K562 (cell line): Measurements from ENCODE around the gene GGNBP2. TPM values are rescaled to one million over a fixed set of nuclear protein-coding genes. Genes with fewer than 3 reads are reported as not detected.

Experiments used
- CHD4 ChIP-seq: fragments of 200-600 bp; sonication (generic); IDR thresholded peaks from 3 replicates; pipeline ENCODE4 v1.6.1; 2012; ENCODE audit warnings: low read depth, mild to moderate bottlenecking, mixed read lengths, low read length, inconsistent platforms; ENCODE audit not compliant: insufficient read depth, insufficient replicate concordance, poor library complexity, severe bottlenecking
- FOXA3 ChIP-seq, 2 experiments: fragments of 450-650 bp in 1 of 2; sonication (generic) in 1 of 2; formaldehyde crosslinking; IDR thresholded peaks in 1 of 2; conservative IDR thresholded peaks in 1 of 2; 2 replicates each; pipeline versions ENCODE4 v1.4.0 to v1.8.0; 2020 to 2022; ENCODE audit warnings: mild to moderate bottlenecking in 2 of 2, missing genetic modification reagents in 1 of 2
- FOXJ2 ChIP-seq: fragments of 200-800 bp; sonication (Bioruptor generic); IDR thresholded peaks from 2 replicates; pipeline ENCODE4 v1.6.1; 2016; ENCODE audit warnings: missing genetic modification characterization, missing compliant biosample characterization
- GTF2A2 ChIP-seq: IDR thresholded peaks from 2 replicates; pipeline ENCODE4 v1.6.1; 2016; ENCODE audit warnings: mild to moderate bottlenecking, missing genetic modification characterization, missing compliant biosample characterization
- JUNB ChIP-seq: fragments of 450-650 bp; formaldehyde crosslinking; conservative IDR thresholded peaks from 2 replicates; pipeline ENCODE4 v1.4.0; 2020; ENCODE audit warnings: mild to moderate bottlenecking
- JUND ChIP-seq, 2 experiments: IDR thresholded peaks; 2 replicates in 1 of 2; 3 replicates in 1 of 2; pipeline ENCODE4 v1.6.1; 2011; ENCODE audit warnings: borderline replicate concordance in 2 of 2, low read depth in 2 of 2, low read length in 2 of 2, improper control_type of control experiment in 1 of 2, missing biosample characterization in 1 of 2, missing genetic modification characterization in 1 of 2, missing genetic modification reagents in 1 of 2
- POLR2H ChIP-seq: IDR thresholded peaks from 2 replicates; pipeline ENCODE4 v1.6.1; 2016; ENCODE audit warnings: missing genetic modification characterization, low read depth, mild to moderate bottlenecking, control low read depth, missing compliant biosample characterization, moderate library complexity
- POLR3G ChIP-seq: IDR thresholded peaks from 2 replicates; pipeline ENCODE4 v1.6.1; 2011; ENCODE audit not compliant: insufficient read length, insufficient replicate concordance; ENCODE audit errors: extremely low read depth
- RCOR1 ChIP-seq, 2 experiments: IDR thresholded peaks; 2 replicates each; pipeline ENCODE4 v1.6.1; 2012; ENCODE audit warnings: low read depth in 2 of 2, low read length in 2 of 2, borderline replicate concordance in 1 of 2, improper control_type of control experiment in 1 of 2
- U2AF1 ChIP-seq: fragments of 200-400 bp; formaldehyde crosslinking; optimal IDR thresholded peaks from 2 replicates; pipeline ENCODE3; 2017; ENCODE audit warnings: mild to moderate bottlenecking, low read depth, low read length, moderate library complexity
- ZNF134 ChIP-seq: fragments of 250-450 bp; sonication (Bioruptor Pico); conservative IDR thresholded peaks from 2 replicates; pipeline ENCODE4 v1.4.0; 2020
- ZNF431 ChIP-seq: sonication (generic); formaldehyde crosslinking; IDR thresholded peaks from 2 replicates; pipeline ENCODE4 v1.8.0; 2022; ENCODE audit warnings: mild to moderate bottlenecking, missing genetic modification reagents
- polyA plus RNA-seq, 8 experiments: library from polyadenylated mRNA; depleted of rRNA in 4 of 8; stranded (reverse) in 5 of 8; unstranded in 3 of 8; fragments of >200 nt; fragmentation: Nextera tagmentation in 2 of 8; fragmentation: Illumina TruSeq in 1 of 8; extraction: Ambion mirVana in 2 of 8; extraction: Trizol in 1 of 8; gene quantifications; 2 replicates each; pipeline versions ENCODE4 v1.2.1 to v1.2.3, GENCODE V29; 2011 to 2014; ENCODE audit warnings: inconsistent platforms in 1 of 8, missing spikeins in 1 of 8
- total RNA-seq, 7 experiments: library from RNA; depleted of rRNA in 6 of 7; stranded (reverse); fragments of >200 nt in 6 of 7; fragmentation: Illumina TruSeq in 2 of 7; extraction: Trizol in 2 of 7; gene quantifications; 2 replicates each; pipeline versions ENCODE4 v1.2.1 to v1.2.3, GENCODE V29; 2011 to 2021; ENCODE audit warnings: low replicate concordance in 1 of 7
- TF ChIP-seq, protein P1 (sequence below), 2 experiments: fragments of 450-650 bp; formaldehyde crosslinking in 1 of 2; IDR thresholded peaks; 2 replicates each; pipeline versions ENCODE4 v1.4.0 to v1.6.1; 2014 to 2020; ENCODE audit warnings: mild to moderate bottlenecking in 2 of 2, borderline replicate concordance in 1 of 2, low read depth in 1 of 2
- TF ChIP-seq, protein P2 (sequence below): conservative IDR thresholded peaks from 2 replicates; pipeline ENCODE4 v1.6.1; 2011; ENCODE audit warnings: low read depth, mild to moderate bottlenecking, low read length; ENCODE audit not compliant: control insufficient read depth

GGNBP2 gene
- total and polyA plus RNA-seq, 9 of the 15 experiments (the other 6 are each of a cell fraction or from before 2014, with no cell fraction given) = 35.7 to 96.6 (median 64.1) TPM

DNA sequence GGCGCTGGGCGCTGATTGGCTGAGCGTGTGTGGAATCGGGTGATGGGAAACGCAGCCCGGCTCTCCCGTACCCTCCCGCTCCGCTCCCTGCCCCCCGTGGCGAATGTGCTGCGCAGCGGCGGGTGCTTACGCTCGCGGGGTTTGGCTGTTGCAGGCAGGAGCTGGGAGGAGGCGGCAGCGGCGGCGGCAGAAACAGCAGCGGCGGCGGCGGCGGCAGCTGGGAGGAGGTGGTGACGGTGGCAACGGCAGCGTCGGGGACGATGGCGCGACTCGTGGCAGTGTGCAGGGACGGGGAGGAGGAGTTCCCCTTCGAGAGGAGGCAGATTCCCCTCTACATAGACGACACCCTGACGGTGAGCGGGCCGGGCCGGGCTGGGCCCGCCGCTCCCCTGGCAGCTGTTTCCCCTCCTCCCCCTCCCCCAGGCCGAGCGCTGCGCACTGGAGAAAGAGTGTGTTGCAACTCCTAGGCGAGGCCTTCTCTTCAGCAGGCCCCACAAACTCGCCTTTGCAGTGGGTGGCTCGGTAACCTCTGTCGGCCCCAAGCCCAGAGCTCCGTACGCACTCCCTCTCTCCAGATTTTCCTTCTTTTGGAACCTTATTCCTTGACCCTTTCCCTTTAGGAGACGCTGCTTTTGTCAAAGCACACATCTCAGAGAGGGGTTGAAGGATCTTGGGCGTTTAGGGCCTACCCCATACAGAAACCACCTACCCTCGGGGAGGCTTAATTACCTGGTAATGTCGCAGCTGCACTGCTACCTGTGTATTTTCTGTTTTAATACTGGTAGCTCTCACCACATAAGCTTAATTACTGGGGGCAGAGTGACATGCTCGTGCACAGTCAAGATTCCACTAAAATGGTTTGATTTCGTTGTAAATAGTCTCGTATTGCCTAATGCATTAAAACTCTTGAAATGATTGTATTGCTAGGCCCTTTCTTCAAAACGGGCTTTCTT, 1.0 kb downstream of the GGNBP2 start (continued):
- TF ChIP-seq JUND (IDR thresholded peaks at IDR 0.05; ENCODE audit: borderline replicate concordance, low read depth, low read length) (peak; percentile 63; the same call in 1 of the 2 replicates), JUND (tag; IDR thresholded peaks at IDR 0.05; ENCODE audit: borderline replicate concordance, low read depth, low read length) (peak; percentile 36; the same call in 1 of the 3 replicates), RCOR1 (IDR thresholded peaks at IDR 0.05; ENCODE audit: borderline replicate concordance in 1 of 2, low read depth in 2 of 2, low read length in 2 of 2) (peak in 1 of 2 experiments; percentile 8; a peak in 1 of 4 replicates), FOXA3 (CRISPR knock-in tag; conservative IDR thresholded peaks at IDR 0.05 in 1 of 2, IDR thresholded peaks at IDR 0.05 in 1 of 2) (no peak), JUNB (CRISPR knock-in tag) (no peak), ZNF134 (CRISPR knock-in tag) (no peak), POLR2H (tag) (no peak), FOXJ2 (0 out of 2 replicates have a peak, but pooled peaks have one; percentile 27), POLR3G (no peak), GTF2A2 (tag) (no peak), CHD4 (no peak), U2AF1 (peak; percentile 86), ZNF431 (CRISPR knock-in tag) (no peak)
- TF ChIP-seq, protein P1, sequence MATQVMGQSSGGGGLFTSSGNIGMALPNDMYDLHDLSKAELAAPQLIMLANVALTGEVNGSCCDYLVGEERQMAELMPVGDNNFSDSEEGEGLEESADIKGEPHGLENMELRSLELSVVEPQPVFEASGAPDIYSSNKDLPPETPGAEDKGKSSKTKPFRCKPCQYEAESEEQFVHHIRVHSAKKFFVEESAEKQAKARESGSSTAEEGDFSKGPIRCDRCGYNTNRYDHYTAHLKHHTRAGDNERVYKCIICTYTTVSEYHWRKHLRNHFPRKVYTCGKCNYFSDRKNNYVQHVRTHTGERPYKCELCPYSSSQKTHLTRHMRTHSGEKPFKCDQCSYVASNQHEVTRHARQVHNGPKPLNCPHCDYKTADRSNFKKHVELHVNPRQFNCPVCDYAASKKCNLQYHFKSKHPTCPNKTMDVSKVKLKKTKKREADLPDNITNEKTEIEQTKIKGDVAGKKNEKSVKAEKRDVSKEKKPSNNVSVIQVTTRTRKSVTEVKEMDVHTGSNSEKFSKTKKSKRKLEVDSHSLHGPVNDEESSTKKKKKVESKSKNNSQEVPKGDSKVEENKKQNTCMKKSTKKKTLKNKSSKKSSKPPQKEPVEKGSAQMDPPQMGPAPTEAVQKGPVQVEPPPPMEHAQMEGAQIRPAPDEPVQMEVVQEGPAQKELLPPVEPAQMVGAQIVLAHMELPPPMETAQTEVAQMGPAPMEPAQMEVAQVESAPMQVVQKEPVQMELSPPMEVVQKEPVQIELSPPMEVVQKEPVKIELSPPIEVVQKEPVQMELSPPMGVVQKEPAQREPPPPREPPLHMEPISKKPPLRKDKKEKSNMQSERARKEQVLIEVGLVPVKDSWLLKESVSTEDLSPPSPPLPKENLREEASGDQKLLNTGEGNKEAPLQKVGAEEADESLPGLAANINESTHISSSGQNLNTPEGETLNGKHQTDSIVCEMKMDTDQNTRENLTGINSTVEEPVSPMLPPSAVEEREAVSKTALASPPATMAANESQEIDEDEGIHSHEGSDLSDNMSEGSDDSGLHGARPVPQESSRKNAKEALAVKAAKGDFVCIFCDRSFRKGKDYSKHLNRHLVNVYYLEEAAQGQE (IDR thresholded peaks at IDR 0.05; ENCODE audit: borderline replicate concordance) = no peak
- TF ChIP-seq, protein P1 (CRISPR knock-in tag; IDR thresholded peaks at IDR 0.05; ENCODE audit: low read depth) = peak; percentile 14; the same call in 1 of the 2 replicates
- TF ChIP-seq, protein P2, sequence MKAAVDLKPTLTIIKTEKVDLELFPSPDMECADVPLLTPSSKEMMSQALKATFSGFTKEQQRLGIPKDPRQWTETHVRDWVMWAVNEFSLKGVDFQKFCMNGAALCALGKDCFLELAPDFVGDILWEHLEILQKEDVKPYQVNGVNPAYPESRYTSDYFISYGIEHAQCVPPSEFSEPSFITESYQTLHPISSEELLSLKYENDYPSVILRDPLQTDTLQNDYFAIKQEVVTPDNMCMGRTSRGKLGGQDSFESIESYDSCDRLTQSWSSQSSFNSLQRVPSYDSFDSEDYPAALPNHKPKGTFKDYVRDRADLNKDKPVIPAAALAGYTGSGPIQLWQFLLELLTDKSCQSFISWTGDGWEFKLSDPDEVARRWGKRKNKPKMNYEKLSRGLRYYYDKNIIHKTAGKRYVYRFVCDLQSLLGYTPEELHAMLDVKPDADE = 0 out of 2 replicates have a peak, but pooled peaks have one; percentile 73
